ENCODE results near the gene ST6GALNAC3.

The ST6GALNAC3 gene

GRCh38 chr1:76494807-76495206, 420.3 kb downstream of the ST6GALNAC3 start:
- H3K9me3 ChIP-seq (replicated peaks; ENCODE audit: insufficient read depth, low read length) = no peaks in the 10 kb centered on the region
- H3K36me3 ChIP-seq (replicated peaks; ENCODE audit: insufficient read depth, low read length) = no peaks in the 10 kb centered on the region
- H2AFZ ChIP-seq (ENCODE audit: low read length) = no peak overlapping the region
- H3K4me1 ChIP-seq (ENCODE audit: low read length) = no peaks in the 10 kb centered on the region
- H3K27me3 ChIP-seq (replicated peaks; ENCODE audit: insufficient read depth, low read length) = no peaks in the 10 kb centered on the region
- H3K9ac ChIP-seq (ENCODE audit: low read length) = no peak overlapping the region
- H3K27ac ChIP-seq (ENCODE audit: low read length) = no peak overlapping the region
- H3K9me2 ChIP-seq (replicated peaks; ENCODE audit: insufficient read depth, low read length) = no peaks in the 10 kb centered on the region
- no peak for TF ChIP-seq EZH2phosphoT487 (IDR thresholded peaks at IDR 0.05; ENCODE audit: low read length)
- TF ChIP-seq CTCF (IDR thresholded peaks at IDR 0.05; ENCODE audit: low read length) = no peak
- TF ChIP-seq EZH2 (optimal IDR thresholded peaks at IDR 0.05; ENCODE audit: low read depth, low read length) = no peak
- no peaks in the 10 kb centered on the region for H4K20me1 ChIP-seq (ENCODE audit: insufficient read depth, low read length)
- H3K4me3 ChIP-seq (ENCODE audit: low read length) = no peak overlapping the region
- no peaks in the 10 kb centered on the region for H3F3A ChIP-seq (ENCODE audit: insufficient read depth, low read length)
- no peaks in the 10 kb centered on the region for H3K79me2 ChIP-seq (ENCODE audit: low read length)
- no peak overlapping the region for H3K4me2 ChIP-seq (ENCODE audit: low read depth, low read length)
- DNase-seq = no peak

- no peak overlapping the region for H3K27ac ChIP-seq (ENCODE audit: low read length)
- no peak for DNase-seq
- H3K79me2 ChIP-seq (ENCODE audit: low read length) = no peaks in the 10 kb centered on the region
- TF ChIP-seq EZH2 (optimal IDR thresholded peaks at IDR 0.05; ENCODE audit: low read depth, low read length) (no peak), CTCF (IDR thresholded peaks at IDR 0.05; ENCODE audit: low read length) (no peak), EZH2phosphoT487 (IDR thresholded peaks at IDR 0.05; ENCODE audit: low read length) (no peak)
- H2AFZ ChIP-seq (ENCODE audit: low read length) = no peak overlapping the region
- H3K4me2 ChIP-seq (ENCODE audit: low read depth, low read length) = no peak overlapping the region
- H3K4me3 ChIP-seq (ENCODE audit: low read length) = no peak overlapping the region
- no peaks in the 10 kb centered on the region for H3K4me1 ChIP-seq (ENCODE audit: low read length)
- no peaks in the 10 kb centered on the region for H3K9me3 ChIP-seq (replicated peaks; ENCODE audit: insufficient read depth, low read length)
- no peak overlapping the region for H3K9ac ChIP-seq (ENCODE audit: low read length)
- no peaks in the 10 kb centered on the region for H3F3A ChIP-seq (ENCODE audit: insufficient read depth, low read length)
- H3K9me2 ChIP-seq (replicated peaks; ENCODE audit: insufficient read depth, low read length) = no peaks in the 10 kb centered on the region
- no peaks in the 10 kb centered on the region for H4K20me1 ChIP-seq (ENCODE audit: insufficient read depth, low read length)
- no peaks in the 10 kb centered on the region for H3K36me3 ChIP-seq (replicated peaks; ENCODE audit: insufficient read depth, low read length)
- H3K27me3 ChIP-seq (replicated peaks; ENCODE audit: insufficient read depth, low read length) = no peaks in the 10 kb centered on the region
These were observed 422.3 kb downstream of the ST6GALNAC3 start for GRCh38 chr1:76496871-76497270.

GRCh38 chr1:76500116-76500515, 425.6 kb downstream of the ST6GALNAC3 start:
- Histone ChIP-seq H3K36me3 (replicated peaks; ENCODE audit: insufficient read depth, low read length) (no peaks in the 10 kb centered on the region), H3K4me1 (ENCODE audit: low read length) (no peaks in the 10 kb centered on the region), H3K9me2 (replicated peaks; ENCODE audit: insufficient read depth, low read length) (no peaks in the 10 kb centered on the region), H3K27me3 (replicated peaks; ENCODE audit: insufficient read depth, low read length) (no peaks in the 10 kb centered on the region), H3K4me2 (ENCODE audit: low read depth, low read length) (no peak overlapping the region), H3K79me2 (ENCODE audit: low read length) (no peaks in the 10 kb centered on the region), H3K9me3 (replicated peaks; ENCODE audit: insufficient read depth, low read length) (no peaks in the 10 kb centered on the region), H2AFZ (ENCODE audit: low read length) (no peak overlapping the region), H3K27ac (ENCODE audit: low read length) (no peak overlapping the region), H3K9ac (ENCODE audit: low read length) (no peak overlapping the region), H3F3A (ENCODE audit: insufficient read depth, low read length) (no peaks in the 10 kb centered on the region), H3K4me3 (ENCODE audit: low read length) (no peak overlapping the region), H4K20me1 (ENCODE audit: insufficient read depth, low read length) (no peaks in the 10 kb centered on the region)
- TF ChIP-seq CTCF (IDR thresholded peaks at IDR 0.05; ENCODE audit: low read length) = no peak
- TF ChIP-seq EZH2phosphoT487 (IDR thresholded peaks at IDR 0.05; ENCODE audit: low read length) = no peak
- no peak for TF ChIP-seq EZH2 (optimal IDR thresholded peaks at IDR 0.05; ENCODE audit: low read depth, low read length)
- DNase-seq = no peak

Data from MM.1S (cell line).